Measurements from ENCODE around the gene ZFHX3.

ZFHX3 gene, protein sequence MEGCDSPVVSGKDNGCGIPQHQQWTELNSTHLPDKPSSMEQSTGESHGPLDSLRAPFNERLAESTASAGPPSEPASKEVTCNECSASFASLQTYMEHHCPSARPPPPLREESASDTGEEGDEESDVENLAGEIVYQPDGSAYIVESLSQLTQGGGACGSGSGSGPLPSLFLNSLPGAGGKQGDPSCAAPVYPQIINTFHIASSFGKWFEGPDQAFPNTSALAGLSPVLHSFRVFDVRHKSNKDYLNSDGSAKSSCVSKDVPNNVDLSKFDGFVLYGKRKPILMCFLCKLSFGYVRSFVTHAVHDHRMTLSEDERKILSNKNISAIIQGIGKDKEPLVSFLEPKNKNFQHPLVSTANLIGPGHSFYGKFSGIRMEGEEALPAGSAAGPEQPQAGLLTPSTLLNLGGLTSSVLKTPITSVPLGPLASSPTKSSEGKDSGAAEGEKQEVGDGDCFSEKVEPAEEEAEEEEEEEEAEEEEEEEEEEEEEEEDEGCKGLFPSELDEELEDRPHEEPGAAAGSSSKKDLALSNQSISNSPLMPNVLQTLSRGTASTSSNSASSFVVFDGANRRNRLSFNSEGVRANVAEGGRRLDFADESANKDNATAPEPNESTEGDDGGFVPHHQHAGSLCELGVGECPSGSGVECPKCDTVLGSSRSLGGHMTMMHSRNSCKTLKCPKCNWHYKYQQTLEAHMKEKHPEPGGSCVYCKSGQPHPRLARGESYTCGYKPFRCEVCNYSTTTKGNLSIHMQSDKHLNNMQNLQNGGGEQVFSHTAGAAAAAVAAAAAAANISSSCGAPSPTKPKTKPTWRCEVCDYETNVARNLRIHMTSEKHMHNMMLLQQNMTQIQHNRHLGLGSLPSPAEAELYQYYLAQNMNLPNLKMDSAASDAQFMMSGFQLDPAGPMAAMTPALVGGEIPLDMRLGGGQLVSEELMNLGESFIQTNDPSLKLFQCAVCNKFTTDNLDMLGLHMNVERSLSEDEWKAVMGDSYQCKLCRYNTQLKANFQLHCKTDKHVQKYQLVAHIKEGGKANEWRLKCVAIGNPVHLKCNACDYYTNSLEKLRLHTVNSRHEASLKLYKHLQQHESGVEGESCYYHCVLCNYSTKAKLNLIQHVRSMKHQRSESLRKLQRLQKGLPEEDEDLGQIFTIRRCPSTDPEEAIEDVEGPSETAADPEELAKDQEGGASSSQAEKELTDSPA (N-terminal part only)

DNA sequence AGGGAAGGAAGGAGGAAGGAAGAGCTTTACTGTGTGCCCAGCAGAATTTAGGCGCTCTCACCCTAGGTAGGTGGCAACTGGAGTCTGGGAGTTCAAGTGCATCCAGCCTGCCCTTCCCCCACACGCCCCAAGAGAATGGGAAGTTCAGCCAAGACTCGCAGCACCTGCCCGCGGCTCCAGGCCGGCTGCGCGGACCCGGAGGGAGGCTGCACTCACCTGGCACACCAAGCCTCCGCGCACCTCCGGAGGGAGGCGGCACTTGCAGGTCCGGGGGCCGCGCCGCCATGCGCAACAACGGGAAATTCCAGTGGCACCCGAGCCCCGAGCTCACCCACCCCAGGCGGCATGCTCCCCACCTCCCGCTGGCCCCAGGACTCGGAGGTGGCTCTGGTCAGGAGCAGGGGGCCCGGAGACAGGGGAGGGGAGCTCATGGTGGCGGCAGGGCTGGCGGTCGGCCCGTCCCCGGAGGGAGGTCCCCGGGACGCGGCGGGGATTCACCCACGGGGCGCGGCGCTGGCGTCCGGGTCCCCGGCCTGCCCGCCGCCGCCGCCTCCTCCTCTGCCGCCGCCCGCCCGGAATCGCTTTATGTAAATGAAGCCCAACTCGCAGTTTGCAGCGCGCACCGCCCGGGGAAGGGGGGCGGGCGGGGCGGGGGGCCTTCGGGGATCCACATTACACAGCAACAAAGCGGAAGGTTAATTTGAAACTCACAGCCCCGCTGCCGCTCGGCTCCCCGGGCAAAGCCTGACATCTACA is at the start of gene ZFHX3:
Gene ZFHX3 (minus strand): TSS at position 593 of the 756 bp plus-strand sequence. CDS start 87,983 bp downstream, outside the sequence.
- no peak within 1 kb of the TSS for H2AFZ ChIP-seq (ENCODE audit: low read depth, low read length)
- H3K4me3 ChIP-seq (ENCODE audit: low read length): peak within 1 kb of the TSS; percentile 58
- no peaks in the 10 kb centered on the region for H3K36me3 ChIP-seq (ENCODE audit: insufficient read depth, low read length)
- peaks cover 86% of the 10 kb centered on the region for H3K4me1 ChIP-seq (ENCODE audit: insufficient read depth, low read length)
- no peaks in the 10 kb centered on the region for H3K27me3 ChIP-seq (ENCODE audit: insufficient read depth, low read length)
- no peaks in the 10 kb centered on the region for H3K9me3 ChIP-seq (ENCODE audit: low read length)

DNA sequence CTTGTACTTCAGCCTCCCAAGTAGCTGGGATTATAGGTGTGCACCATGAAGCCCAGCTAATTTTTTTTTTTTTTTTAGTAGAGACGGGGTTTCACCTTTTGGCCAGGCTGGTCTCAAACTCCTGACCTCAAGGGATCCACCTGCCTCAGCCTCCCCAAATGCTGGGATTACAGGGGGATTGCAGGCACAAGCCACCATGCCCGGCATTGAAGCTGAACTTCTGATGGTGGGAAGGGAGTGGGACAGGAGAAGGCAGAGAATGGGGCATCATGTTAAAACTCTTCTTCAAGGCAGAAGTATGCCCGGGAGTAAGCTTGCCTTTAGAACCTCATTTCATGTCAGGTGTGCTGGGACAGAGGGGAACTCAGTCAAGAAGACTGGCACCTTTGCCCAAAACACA is 48.6 kb upstream of the ZFHX3 start:
- Histone ChIP-seq H3K27me3 (ENCODE audit: insufficient read depth, low read length) (no peaks in the 10 kb centered on the region), H3K9me3 (ENCODE audit: low read length) (peaks cover 2% of the 10 kb centered on the region), H2AFZ (ENCODE audit: low read depth, low read length) (no peak overlapping the region), H3K36me3 (ENCODE audit: insufficient read depth, low read length) (no peaks in the 10 kb centered on the region), H3K4me1 (ENCODE audit: insufficient read depth, low read length) (no peaks in the 10 kb centered on the region), H3K4me3 (ENCODE audit: low read length) (no peak overlapping the region)

DNA sequence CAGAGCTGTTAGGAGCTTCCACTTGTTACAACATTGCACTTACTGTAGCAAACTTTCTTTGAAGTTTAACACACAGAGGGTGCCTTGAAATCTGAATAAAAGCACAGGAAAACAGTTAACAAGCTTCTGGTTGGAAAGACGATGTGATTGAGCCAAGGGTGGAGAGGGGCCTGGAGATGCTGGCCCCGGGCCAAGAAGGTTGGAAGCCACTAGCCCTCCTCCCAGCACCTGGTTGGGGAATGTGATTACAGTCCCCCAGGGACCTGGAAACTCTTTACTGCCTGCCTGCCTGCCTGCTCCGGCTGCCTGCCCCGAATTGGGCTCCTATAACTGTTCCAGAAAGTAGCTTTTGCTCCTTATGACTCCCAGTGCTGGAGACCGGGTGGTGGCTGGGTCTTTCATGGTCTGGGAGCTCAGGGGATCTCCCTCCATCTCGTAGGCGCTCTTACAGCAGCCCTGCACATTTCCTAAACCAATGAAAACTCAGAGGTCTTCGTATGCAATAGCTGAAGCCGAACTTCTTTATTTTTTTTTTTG is 48.0 kb upstream of the ZFHX3 start:
- no peaks in the 10 kb centered on the region for H3K4me1 ChIP-seq (ENCODE audit: insufficient read depth, low read length)
- H2AFZ ChIP-seq (ENCODE audit: low read depth, low read length): no peak overlapping the region
- no peaks in the 10 kb centered on the region for H3K36me3 ChIP-seq (ENCODE audit: insufficient read depth, low read length)
- H3K4me3 ChIP-seq (ENCODE audit: low read length): no peak overlapping the region
- H3K9me3 ChIP-seq (ENCODE audit: low read length): peaks cover 2% of the 10 kb centered on the region
- H3K27me3 ChIP-seq (ENCODE audit: insufficient read depth, low read length): no peaks in the 10 kb centered on the region

DNA sequence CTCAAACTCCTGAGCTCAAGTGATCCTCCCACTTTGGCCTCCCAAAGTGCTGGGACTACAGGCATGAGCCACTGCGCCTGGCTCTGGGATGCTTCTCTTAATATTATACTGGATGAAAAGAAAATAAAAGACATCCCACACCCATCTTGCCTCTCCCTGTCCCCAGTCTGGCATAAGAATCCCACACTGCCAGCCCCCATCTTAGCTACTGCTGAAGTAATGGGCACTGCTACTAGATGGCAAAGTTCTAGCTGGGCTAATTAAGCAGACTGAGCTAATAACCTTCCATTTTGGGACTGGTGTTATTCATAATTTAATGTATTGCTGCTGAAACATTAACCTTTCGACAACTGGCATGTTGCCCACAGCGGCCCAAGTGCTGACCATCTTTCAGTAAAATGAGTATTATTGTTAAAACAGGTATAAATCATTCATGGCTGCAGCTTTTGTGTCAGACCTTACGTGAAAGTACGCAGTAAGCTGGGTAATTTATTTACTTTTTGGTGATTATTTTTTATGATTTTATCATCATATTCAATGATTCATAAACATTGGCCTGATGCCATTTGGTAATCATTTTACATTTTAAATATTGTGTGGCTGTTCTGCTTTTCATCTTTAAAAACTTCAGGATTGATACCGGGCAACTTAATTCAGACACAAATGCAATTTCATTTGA is 47.4 kb upstream of the ZFHX3 start:
- Histone ChIP-seq H3K36me3 (ENCODE audit: insufficient read depth, low read length) (no peaks in the 10 kb centered on the region), H3K4me3 (ENCODE audit: low read length) (no peak overlapping the region), H2AFZ (ENCODE audit: low read depth, low read length) (no peak overlapping the region), H3K27me3 (ENCODE audit: insufficient read depth, low read length) (no peaks in the 10 kb centered on the region), H3K4me1 (ENCODE audit: insufficient read depth, low read length) (no peaks in the 10 kb centered on the region), H3K9me3 (ENCODE audit: low read length) (peaks cover 2% of the 10 kb centered on the region)

DNA sequence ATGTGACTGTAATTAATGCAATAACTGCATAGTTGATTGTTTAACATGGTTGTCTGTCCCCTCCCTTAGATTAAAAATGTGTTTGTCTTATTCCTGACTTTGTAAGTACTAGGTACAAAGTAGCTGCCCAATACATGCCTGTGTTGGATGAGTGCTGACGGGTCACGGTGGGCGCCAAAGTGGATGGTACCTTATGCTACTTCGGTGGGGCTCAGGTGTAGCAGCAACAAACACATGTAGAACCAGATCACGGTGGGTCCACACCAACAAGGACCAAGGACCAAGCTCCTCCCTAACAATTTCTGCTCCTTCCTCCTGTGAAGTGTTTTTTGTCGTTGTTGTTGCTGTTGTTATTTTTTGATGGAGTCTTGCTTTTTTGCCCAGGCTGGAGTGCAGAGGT is 46.4 kb upstream of the ZFHX3 start:
- no peaks in the 10 kb centered on the region for H3K27me3 ChIP-seq (ENCODE audit: insufficient read depth, low read length)
- peaks cover 2% of the 10 kb centered on the region for H3K9me3 ChIP-seq (ENCODE audit: low read length)
- H3K36me3 ChIP-seq (ENCODE audit: insufficient read depth, low read length): no peaks in the 10 kb centered on the region
- H2AFZ ChIP-seq (ENCODE audit: low read depth, low read length): no peak overlapping the region
- H3K4me3 ChIP-seq (ENCODE audit: low read length): no peak overlapping the region
- no peaks in the 10 kb centered on the region for H3K4me1 ChIP-seq (ENCODE audit: insufficient read depth, low read length)

DNA sequence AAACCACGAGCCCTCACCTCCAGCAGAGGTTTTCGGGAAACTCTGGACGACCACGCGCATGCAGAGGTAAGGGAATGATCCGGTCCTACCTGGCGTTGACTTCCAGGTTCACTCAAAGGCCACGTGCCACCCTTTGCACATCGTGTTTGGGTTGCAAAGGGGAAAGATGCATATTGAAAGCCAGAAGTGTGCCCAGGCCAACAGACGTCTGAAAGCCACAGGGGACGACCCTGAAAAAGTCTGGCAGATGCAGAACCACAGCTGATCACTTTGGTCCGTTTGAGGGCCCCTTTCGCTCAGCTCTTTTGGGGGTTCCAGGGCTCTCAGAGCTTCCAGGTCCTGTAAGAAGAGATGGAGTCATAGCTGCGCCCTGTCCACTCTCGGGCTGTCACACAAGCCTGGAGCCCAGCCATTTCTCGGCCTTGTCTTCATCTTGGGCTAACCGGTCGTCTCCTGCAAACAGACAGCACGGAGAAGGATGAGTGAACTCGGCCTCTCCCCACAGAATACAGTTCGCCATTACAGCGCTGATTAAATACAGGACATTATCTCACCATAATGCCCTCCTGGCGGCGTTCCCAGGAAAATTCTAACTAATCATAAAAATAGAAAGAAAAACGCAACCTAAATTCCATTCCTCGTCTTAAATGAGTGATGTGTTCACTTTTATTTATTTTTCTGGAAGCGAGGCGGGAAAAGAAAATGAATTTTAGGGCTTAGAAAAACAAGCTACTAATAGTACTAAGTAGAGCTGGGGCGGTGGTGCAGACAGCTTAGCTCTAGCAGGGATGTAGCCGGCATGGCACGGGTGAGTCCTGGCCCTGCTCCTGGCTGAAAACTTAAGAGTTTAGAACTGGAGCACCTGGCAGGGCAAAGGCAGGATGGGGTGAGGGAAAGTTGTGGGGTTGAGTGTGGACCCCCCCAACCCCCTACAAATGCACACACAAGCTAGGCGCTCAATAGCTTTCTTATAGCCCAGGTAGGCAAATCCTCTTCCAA is 45.5 kb upstream of the ZFHX3 start:
- no peaks in the 10 kb centered on the region for H3K36me3 ChIP-seq (ENCODE audit: insufficient read depth, low read length)
- H3K4me1 ChIP-seq (ENCODE audit: insufficient read depth, low read length): no peaks in the 10 kb centered on the region
- H3K4me3 ChIP-seq (ENCODE audit: low read length): no peak overlapping the region
- peaks cover 2% of the 10 kb centered on the region for H3K9me3 ChIP-seq (ENCODE audit: low read length)
- H2AFZ ChIP-seq (ENCODE audit: low read depth, low read length): no peak overlapping the region
- no peaks in the 10 kb centered on the region for H3K27me3 ChIP-seq (ENCODE audit: insufficient read depth, low read length)

DNA sequence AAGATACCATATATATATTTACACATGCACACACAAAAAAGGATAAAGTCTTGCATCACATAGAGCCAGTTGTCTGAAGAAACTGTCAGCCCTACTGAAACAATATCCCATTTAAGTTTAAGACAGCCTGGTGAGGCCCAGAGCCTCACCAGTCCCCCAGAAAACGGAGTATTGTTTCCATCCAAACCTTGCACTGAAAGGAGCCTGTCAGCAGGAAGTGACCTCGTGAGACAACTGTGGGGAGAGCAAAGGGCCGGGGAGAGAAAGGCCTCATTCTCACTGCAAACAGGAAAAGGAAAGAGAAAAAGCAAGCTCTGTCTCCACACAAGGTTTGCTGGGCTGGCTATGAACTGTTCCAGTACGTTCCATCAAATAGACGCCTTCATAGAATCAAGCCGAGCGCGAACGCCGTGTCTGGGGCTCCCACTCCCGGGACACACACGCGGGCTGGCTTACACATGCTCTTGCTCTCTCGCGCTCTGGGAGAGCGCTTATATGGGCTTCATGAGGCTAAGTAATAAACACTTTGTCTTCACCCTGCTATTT is 44.4 kb upstream of the ZFHX3 start:
- H3K27me3 ChIP-seq (ENCODE audit: insufficient read depth, low read length): no peaks in the 10 kb centered on the region
- no peaks in the 10 kb centered on the region for H3K36me3 ChIP-seq (ENCODE audit: insufficient read depth, low read length)
- no peak overlapping the region for H3K4me3 ChIP-seq (ENCODE audit: low read length)
- H3K4me1 ChIP-seq (ENCODE audit: insufficient read depth, low read length): no peaks in the 10 kb centered on the region
- H3K9me3 ChIP-seq (ENCODE audit: low read length): peaks cover 2% of the 10 kb centered on the region
- H2AFZ ChIP-seq (ENCODE audit: low read depth, low read length): no peak overlapping the region

DNA sequence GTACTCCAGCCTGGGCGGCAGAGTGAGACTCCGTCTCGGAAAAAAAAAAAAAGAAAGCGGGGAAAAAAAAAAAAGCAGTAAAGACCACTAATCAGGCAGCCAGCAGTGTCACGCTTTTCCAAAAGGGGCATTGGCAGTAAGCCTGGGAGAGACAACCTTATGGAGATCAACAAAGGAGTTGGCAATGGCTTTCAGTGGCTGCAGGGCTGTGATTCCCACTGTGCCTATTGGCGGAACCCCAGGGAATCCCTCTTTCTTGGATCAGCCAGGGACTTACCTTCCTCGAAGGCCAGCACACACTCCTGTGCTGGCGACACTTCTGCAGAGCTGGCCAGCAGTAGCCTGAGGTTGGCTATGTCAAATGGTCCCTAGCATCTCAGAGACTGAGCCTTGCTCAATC is 43.2 kb upstream of the ZFHX3 start:
- no peak overlapping the region for H3K4me3 ChIP-seq (ENCODE audit: low read length)
- no peaks in the 10 kb centered on the region for H3K36me3 ChIP-seq (ENCODE audit: insufficient read depth, low read length)
- H2AFZ ChIP-seq (ENCODE audit: low read depth, low read length): no peak overlapping the region
- no peaks in the 10 kb centered on the region for H3K27me3 ChIP-seq (ENCODE audit: insufficient read depth, low read length)
- H3K4me1 ChIP-seq (ENCODE audit: insufficient read depth, low read length): no peaks in the 10 kb centered on the region
- H3K9me3 ChIP-seq (ENCODE audit: low read length): peaks cover 2% of the 10 kb centered on the region

DNA sequence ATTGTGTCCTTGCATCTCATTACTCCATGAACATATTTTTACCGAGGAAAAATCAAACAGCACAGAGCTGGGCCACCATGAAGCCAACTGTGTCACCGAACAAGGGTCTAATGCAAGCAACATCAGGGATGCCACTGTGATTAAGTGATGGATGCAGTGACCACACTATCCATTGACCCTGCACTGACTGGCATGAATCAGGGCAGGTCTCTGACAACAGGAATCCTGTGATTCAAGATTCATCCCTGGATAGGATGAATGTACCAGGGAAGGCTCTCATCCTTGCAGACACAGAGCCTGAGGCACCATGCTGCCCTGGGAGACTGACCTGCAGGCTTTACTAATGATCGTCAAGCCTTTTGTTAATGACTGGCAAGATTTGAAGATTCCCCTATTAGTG is 41.5 kb upstream of the ZFHX3 start:
- no peaks in the 10 kb centered on the region for H3K36me3 ChIP-seq (ENCODE audit: insufficient read depth, low read length)
- H3K4me1 ChIP-seq (ENCODE audit: insufficient read depth, low read length): no peaks in the 10 kb centered on the region
- H3K27me3 ChIP-seq (ENCODE audit: insufficient read depth, low read length): no peaks in the 10 kb centered on the region
- no peak overlapping the region for H2AFZ ChIP-seq (ENCODE audit: low read depth, low read length)
- no peak overlapping the region for H3K4me3 ChIP-seq (ENCODE audit: low read length)
- H3K9me3 ChIP-seq (ENCODE audit: low read length): peaks cover 2% of the 10 kb centered on the region

DNA sequence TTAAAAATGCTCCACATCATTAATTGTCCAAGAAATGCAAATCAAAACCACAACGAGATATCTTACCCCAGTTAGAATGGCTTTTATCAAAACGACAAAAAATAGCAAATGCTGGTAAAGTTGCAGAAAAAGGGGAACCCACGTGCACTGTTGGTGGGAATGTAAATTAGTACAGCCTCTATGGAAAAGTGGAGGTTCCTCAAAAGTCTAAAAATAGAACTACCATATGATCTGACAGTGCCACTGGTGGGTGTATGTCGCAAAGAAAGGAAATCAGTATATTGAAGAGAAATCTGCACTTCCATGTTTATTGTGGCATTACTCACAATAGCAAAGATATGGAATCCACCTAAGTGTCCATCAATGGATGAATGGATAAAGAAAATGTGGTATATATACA is 38.2 kb upstream of the ZFHX3 start:
- Histone ChIP-seq H3K4me1 (ENCODE audit: insufficient read depth, low read length) (no peaks in the 10 kb centered on the region), H3K9me3 (ENCODE audit: low read length) (no peaks in the 10 kb centered on the region), H3K36me3 (ENCODE audit: insufficient read depth, low read length) (no peaks in the 10 kb centered on the region), H3K27me3 (ENCODE audit: insufficient read depth, low read length) (no peaks in the 10 kb centered on the region), H3K4me3 (ENCODE audit: low read length) (no peak overlapping the region), H2AFZ (ENCODE audit: low read depth, low read length) (no peak overlapping the region)

DNA sequence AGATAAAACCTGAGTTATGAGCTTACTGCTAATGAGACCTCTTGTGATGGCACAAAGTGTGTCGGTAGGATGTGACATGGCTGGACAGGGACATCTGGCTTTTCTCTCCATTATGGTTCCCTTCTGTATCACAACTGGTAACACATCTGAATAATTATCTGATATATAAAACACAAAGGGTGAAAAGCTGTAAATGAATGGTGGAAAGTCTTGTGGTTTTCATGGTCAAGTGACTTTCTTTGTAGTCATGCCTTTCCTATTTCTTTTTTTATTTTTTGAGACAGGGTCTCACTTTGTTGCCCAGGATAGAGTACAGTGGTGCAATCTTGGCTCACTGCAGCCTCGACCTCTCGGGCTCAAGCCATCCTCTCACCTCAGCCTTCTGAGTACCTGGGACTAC is 35.3 kb upstream of the ZFHX3 start:
- H3K9me3 ChIP-seq (ENCODE audit: low read length): no peaks in the 10 kb centered on the region
- H3K4me3 ChIP-seq (ENCODE audit: low read length): no peak overlapping the region
- H3K27me3 ChIP-seq (ENCODE audit: insufficient read depth, low read length): no peaks in the 10 kb centered on the region
- H3K4me1 ChIP-seq (ENCODE audit: insufficient read depth, low read length): no peaks in the 10 kb centered on the region
- H2AFZ ChIP-seq (ENCODE audit: low read depth, low read length): no peak overlapping the region
- H3K36me3 ChIP-seq (ENCODE audit: insufficient read depth, low read length): no peaks in the 10 kb centered on the region

All from neuron (in vitro differentiated cells).